ENCODE measurements around the gene SLC26A11.
"Not testable (repeated sequence)": the region's sequence is repeated elsewhere in the genome, so short reads cannot be mapped to it uniquely, and the experiment has no call there.

The SLC26A11 gene

DNA sequence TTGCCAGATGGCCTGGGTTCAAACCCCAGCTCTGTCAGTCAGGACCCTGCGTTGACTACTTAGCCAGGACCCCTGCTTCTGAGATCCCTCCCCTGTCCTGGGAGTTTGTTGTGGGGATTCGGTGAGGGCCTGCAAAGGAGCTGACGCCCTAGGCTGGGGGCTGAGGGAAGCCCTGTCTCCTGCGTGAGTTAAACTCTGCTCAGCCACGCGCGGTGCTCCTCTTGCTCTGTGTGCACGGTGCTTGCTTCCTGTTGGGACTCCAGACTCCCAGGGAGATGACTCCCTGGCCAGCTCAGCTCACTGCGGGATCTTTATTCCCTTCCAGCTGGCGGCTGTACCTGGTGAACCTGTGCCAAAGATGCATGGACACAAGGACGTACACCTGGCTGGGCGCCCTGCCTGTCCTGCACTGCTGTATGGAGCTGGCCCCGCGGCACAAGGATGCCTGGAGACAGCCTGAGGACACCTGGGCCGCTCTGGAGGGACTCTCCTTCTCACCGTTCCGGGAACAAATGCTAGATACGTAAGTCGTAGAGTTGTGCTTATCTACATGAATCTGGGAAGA is 77.9 kb downstream of the SLC26A11 start:
- no peak overlapping the region for H3K27ac ChIP-seq (ENCODE audit: low read depth in 2 of 2, low read length in 2 of 2)
- no peaks in the 10 kb centered on the region for H3K27me3 ChIP-seq (ENCODE audit: control insufficient read depth in 2 of 2, insufficient read depth in 2 of 2, low read length in 2 of 2)
- H3K36me3 ChIP-seq (ENCODE audit: control insufficient read depth in 2 of 2, insufficient read depth in 2 of 2, low read length in 2 of 2), result peaks cover 60 to 76% of the 10 kb centered on the region in 2 donors
- H3K4me1 ChIP-seq (ENCODE audit: control insufficient read depth in 2 of 2, insufficient read depth in 2 of 2, low read length in 2 of 2), result no peaks in the 10 kb centered on the region
- H3K9ac ChIP-seq (ENCODE audit: low read depth in 1 of 2, low read length in 2 of 2), result no peak overlapping the region
- H3K9me3 ChIP-seq (ENCODE audit: control insufficient read depth in 2 of 2, low read length in 2 of 2), result no peaks in the 10 kb centered on the region
- no peak overlapping the region for H3K4me3 ChIP-seq (ENCODE audit: low read length in 2 of 2)

- not testable (repeated sequence) for H3K4me1 ChIP-seq (ENCODE audit: control insufficient read depth in 2 of 2, insufficient read depth in 2 of 2, low read length in 2 of 2); H3K27me3 ChIP-seq (ENCODE audit: control insufficient read depth in 2 of 2, insufficient read depth in 2 of 2, low read length in 2 of 2); H3K4me3 ChIP-seq (ENCODE audit: low read length in 2 of 2); H3K27ac ChIP-seq (ENCODE audit: low read depth in 2 of 2, low read length in 2 of 2); H3K9me3 ChIP-seq (ENCODE audit: control insufficient read depth in 2 of 2, low read length in 2 of 2); H3K9ac ChIP-seq (ENCODE audit: low read depth in 1 of 2, low read length in 2 of 2)
- H3K36me3 ChIP-seq (ENCODE audit: control insufficient read depth in 2 of 2, insufficient read depth in 2 of 2, low read length in 2 of 2), result peaks cover 64 to 78% of the 10 kb centered on the region in 2 donors
These were observed 79.3 kb downstream of the SLC26A11 start for GRCh38 chr17:80299350-80300100.

DNA sequence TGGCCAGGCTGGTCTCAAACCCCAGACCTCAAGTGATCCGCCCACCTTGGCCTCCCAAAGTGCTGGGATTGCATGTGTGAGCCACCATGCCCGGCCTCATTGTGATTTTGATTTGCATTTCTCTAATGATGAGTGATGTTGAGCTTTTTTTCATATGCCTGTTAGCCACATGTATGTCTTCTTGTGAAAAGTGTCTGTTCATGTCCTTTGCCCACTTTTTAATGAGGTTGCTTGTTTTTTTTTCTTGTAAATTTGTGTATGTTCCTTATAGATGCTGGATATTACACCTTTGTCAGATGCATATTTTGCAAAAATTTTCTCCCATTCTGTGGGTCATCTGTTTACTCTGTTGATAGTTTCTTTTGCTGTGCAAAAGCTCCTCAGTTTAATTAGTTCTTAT is 80.5 kb downstream of the SLC26A11 start:
- H3K27ac ChIP-seq (ENCODE audit: low read depth in 2 of 2, low read length in 2 of 2); H3K4me3 ChIP-seq (ENCODE audit: low read length in 2 of 2); H3K4me1 ChIP-seq (ENCODE audit: control insufficient read depth in 2 of 2, insufficient read depth in 2 of 2, low read length in 2 of 2); H3K9ac ChIP-seq (ENCODE audit: low read depth in 1 of 2, low read length in 2 of 2); H3K9me3 ChIP-seq (ENCODE audit: control insufficient read depth in 2 of 2, low read length in 2 of 2); H3K27me3 ChIP-seq (ENCODE audit: control insufficient read depth in 2 of 2, insufficient read depth in 2 of 2, low read length in 2 of 2): not testable (repeated sequence)
- peaks cover 61 to 73% of the 10 kb centered on the region in 2 donors for H3K36me3 ChIP-seq (ENCODE audit: control insufficient read depth in 2 of 2, insufficient read depth in 2 of 2, low read length in 2 of 2)

All from mucosa of rectum (tissue), 2 donors.